Thyroid gland (tissue), 4 donors: ENCODE data around the gene CEP72.

Experiments used
- POLR2A ChIP-seq, 2 donors: fragments of 450-650 bp; IDR thresholded peaks; one replicate each; pipeline ENCODE4 v1.6.1; 2017; ENCODE audit warnings: antibody characterized with exemption in 2 of 2, mild to moderate bottlenecking in 2 of 2, moderate library complexity in 1 of 2
- TF ChIP-seq, protein P1 (sequence below), 6 experiments: fragments of 200-600 bp in 3 of 6; fragments of 450-650 bp in 3 of 6; sonication (generic) in 3 of 6; IDR thresholded peaks; one replicate each; pipeline ENCODE4 v1.5.1; 2016 to 2019; ENCODE audit warnings: antibody characterized with exemption in 6 of 6, mild to moderate bottlenecking in 2 of 6, inconsistent platforms in 1 of 6, moderate library complexity in 1 of 6

GRCh38 chr5:592158-592557 lies 20.0 kb upstream of the CEP72 start:
- TF ChIP-seq, protein P1, sequence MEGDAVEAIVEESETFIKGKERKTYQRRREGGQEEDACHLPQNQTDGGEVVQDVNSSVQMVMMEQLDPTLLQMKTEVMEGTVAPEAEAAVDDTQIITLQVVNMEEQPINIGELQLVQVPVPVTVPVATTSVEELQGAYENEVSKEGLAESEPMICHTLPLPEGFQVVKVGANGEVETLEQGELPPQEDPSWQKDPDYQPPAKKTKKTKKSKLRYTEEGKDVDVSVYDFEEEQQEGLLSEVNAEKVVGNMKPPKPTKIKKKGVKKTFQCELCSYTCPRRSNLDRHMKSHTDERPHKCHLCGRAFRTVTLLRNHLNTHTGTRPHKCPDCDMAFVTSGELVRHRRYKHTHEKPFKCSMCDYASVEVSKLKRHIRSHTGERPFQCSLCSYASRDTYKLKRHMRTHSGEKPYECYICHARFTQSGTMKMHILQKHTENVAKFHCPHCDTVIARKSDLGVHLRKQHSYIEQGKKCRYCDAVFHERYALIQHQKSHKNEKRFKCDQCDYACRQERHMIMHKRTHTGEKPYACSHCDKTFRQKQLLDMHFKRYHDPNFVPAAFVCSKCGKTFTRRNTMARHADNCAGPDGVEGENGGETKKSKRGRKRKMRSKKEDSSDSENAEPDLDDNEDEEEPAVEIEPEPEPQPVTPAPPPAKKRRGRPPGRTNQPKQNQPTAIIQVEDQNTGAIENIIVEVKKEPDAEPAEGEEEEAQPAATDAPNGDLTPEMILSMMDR (IDR thresholded peaks at IDR 0.05): no peak
- no peak for TF ChIP-seq POLR2A (IDR thresholded peaks at IDR 0.05)
